Activated naive CD8-positive, alpha-beta T cell treated with anti-CD3 and anti-CD28 coated beads for 36 hours (primary cell): ENCODE data around the gene PBRM1. TPM values are rescaled to one million over a fixed set of nuclear protein-coding genes. Genes with fewer than 3 reads are reported as not detected.

Experiments
- DNase-seq: peaks from one replicate; pipeline ENCODE4 v3.0.0; 2021
- H3K27ac Mint-ChIP-seq: one replicate; pipeline ENCODE4 v1.8.0; 2022; ENCODE audit warnings: mild to moderate bottlenecking, moderate library complexity, mixed read lengths
- H3K27me3 Mint-ChIP-seq: one replicate; pipeline ENCODE4 v1.8.0; 2022; ENCODE audit warnings: mild to moderate bottlenecking, mixed read lengths
- H3K36me3 Mint-ChIP-seq: one replicate; pipeline ENCODE4 v1.8.0; 2021; ENCODE audit warnings: mild to moderate bottlenecking, mixed read lengths
- H3K4me1 Mint-ChIP-seq: one replicate; pipeline ENCODE4 v1.8.0; 2021; ENCODE audit warnings: mixed read lengths
- H3K4me3 Mint-ChIP-seq: one replicate; pipeline ENCODE4 v1.8.0; 2022; ENCODE audit warnings: mild to moderate bottlenecking, moderate library complexity, mixed read lengths
- H3K9me3 Mint-ChIP-seq: one replicate; pipeline ENCODE4 v1.8.0; 2022; ENCODE audit warnings: mixed read lengths
- total RNA-seq, 2 experiments: library from RNA; stranded (reverse); gene quantifications; one replicate each; pipeline ENCODE4 v1.2.3, GENCODE V29; 2021

Gene PBRM1
- total RNA-seq, 2 experiments from 2014 or later = 61.5 to 62.1 TPM

GRCh38 chr3:52712291-52713212, 26.8 kb upstream of the PBRM1 start:
- Mint-ChIP-seq H3K36me3 (peaks cover 16% of the 10 kb centered on the region), H3K9me3 (no peaks in the 10 kb centered on the region), H3K4me3 (no peak overlapping the region), H3K27ac (no peak overlapping the region), H3K4me1 (peaks cover 12% of the 10 kb centered on the region), H3K27me3 (no peaks in the 10 kb centered on the region)
- DNase-seq = no peak

- Mint-ChIP-seq H3K27me3 (no peaks in the 10 kb centered on the region), H3K9me3 (no peaks in the 10 kb centered on the region), H3K27ac (peak overlapping the region; percentile 29), H3K36me3 (peaks cover 23% of the 10 kb centered on the region), H3K4me3 (no peak overlapping the region), H3K4me1 (peaks cover 16% of the 10 kb centered on the region)
- DNase-seq = no peak
Measured at GRCh38 chr3:52710512-52710911, 24.8 kb upstream of the PBRM1 start.

- no peaks in the 10 kb centered on the region for H3K9me3 Mint-ChIP-seq
- H3K36me3 Mint-ChIP-seq = peaks cover 26% of the 10 kb centered on the region
- DNase-seq = no peak
- peaks cover 26% of the 10 kb centered on the region for H3K4me1 Mint-ChIP-seq
- peak overlapping the region; percentile 98 for H3K4me3 Mint-ChIP-seq
- peak overlapping the region; percentile 68 for H3K27ac Mint-ChIP-seq
- no peaks in the 10 kb centered on the region for H3K27me3 Mint-ChIP-seq
Measured at GRCh38 chr3:52707585-52707984, 21.9 kb upstream of the PBRM1 start.

- no peaks in the 10 kb centered on the region for H3K27me3 Mint-ChIP-seq
- H3K36me3 Mint-ChIP-seq = peaks cover 26% of the 10 kb centered on the region
Measured at GRCh38 chr3:52705688-52706686, 20.3 kb upstream of the PBRM1 start, which contains the start of the genes GLT8D1 and SPCS1. GLT8D1 (minus strand) TSS chr3:52705791; CDS start chr3:52700460, 5,331 bp downstream. SPCS1 (plus strand) TSS chr3:52706106; CDS start chr3:52706247, 141 bp downstream.

GRCh38 chr3:52705438-52705687, 19.6 kb upstream of the PBRM1 start:
- Mint-ChIP-seq H3K27me3 (no peaks in the 10 kb centered on the region), H3K36me3 (peaks cover 26% of the 10 kb centered on the region), H3K4me1 (peaks cover 28% of the 10 kb centered on the region), H3K27ac (peak overlapping the region; percentile 91), H3K4me3 (peak overlapping the region; percentile 98), H3K9me3 (no peaks in the 10 kb centered on the region)
- DNase-seq = no peak

More at GRCh38 chr3:52705688-52706686, 20.3 kb upstream of the PBRM1 start, which contains the start of the genes GLT8D1 and SPCS1:
- DNase-seq = peak; percentile 91
- Mint-ChIP-seq H3K9me3 (no peaks in the 10 kb centered on the region), H3K4me1 (peaks cover 27% of the 10 kb centered on the region), H3K4me3 (peak within 1 kb of the TSS; percentile 98), H3K27ac (peak within 1 kb of the TSS; percentile 92)

GRCh38 chr3:52704611-52705437, 19.1 kb upstream of the PBRM1 start:
- Mint-ChIP-seq H3K4me3 (peak overlapping the region; percentile 98), H3K27me3 (no peaks in the 10 kb centered on the region), H3K36me3 (peaks cover 22% of the 10 kb centered on the region), H3K9me3 (no peaks in the 10 kb centered on the region), H3K4me1 (peaks cover 25% of the 10 kb centered on the region), H3K27ac (peak overlapping the region; percentile 91)
- peak; percentile 30 for DNase-seq

GRCh38 chr3:52703341-52703740, 17.6 kb upstream of the PBRM1 start:
- no peak overlapping the region for H3K4me3 Mint-ChIP-seq
- no peaks in the 10 kb centered on the region for H3K27me3 Mint-ChIP-seq
- DNase-seq = no peak
- peaks cover 23% of the 10 kb centered on the region for H3K4me1 Mint-ChIP-seq
- H3K36me3 Mint-ChIP-seq = peaks cover 18% of the 10 kb centered on the region
- no peaks in the 10 kb centered on the region for H3K9me3 Mint-ChIP-seq
- H3K27ac Mint-ChIP-seq = no peak overlapping the region

- DNase-seq = no peak
- Mint-ChIP-seq H3K36me3 (peaks cover 39% of the 10 kb centered on the region), H3K27me3 (no peaks in the 10 kb centered on the region), H3K4me3 (no peak overlapping the region), H3K4me1 (peaks cover 29% of the 10 kb centered on the region), H3K9me3 (no peaks in the 10 kb centered on the region), H3K27ac (peak overlapping the region; percentile 23)
Measured at GRCh38 chr3:52697632-52697965, 11.9 kb upstream of the PBRM1 start.

- H3K27ac Mint-ChIP-seq = no peak overlapping the region
- peaks cover 39% of the 10 kb centered on the region for H3K36me3 Mint-ChIP-seq
- H3K27me3 Mint-ChIP-seq = no peaks in the 10 kb centered on the region
- no peak overlapping the region for H3K4me3 Mint-ChIP-seq
- peaks cover 29% of the 10 kb centered on the region for H3K4me1 Mint-ChIP-seq
- H3K9me3 Mint-ChIP-seq = no peaks in the 10 kb centered on the region
- DNase-seq = no peak
Measured at GRCh38 chr3:52696830-52697631, 11.3 kb upstream of the PBRM1 start.

- Mint-ChIP-seq H3K36me3 (peaks cover 42% of the 10 kb centered on the region), H3K4me1 (peaks cover 33% of the 10 kb centered on the region), H3K9me3 (no peaks in the 10 kb centered on the region), H3K4me3 (no peak overlapping the region), H3K27me3 (no peaks in the 10 kb centered on the region), H3K27ac (no peak overlapping the region)
- DNase-seq = no peak
Measured at GRCh38 chr3:52695798-52696671, 10.3 kb upstream of the PBRM1 start.

- H3K4me1 Mint-ChIP-seq = peaks cover 42% of the 10 kb centered on the region
- H3K27ac Mint-ChIP-seq = peak overlapping the region; percentile 48
- peaks cover 52% of the 10 kb centered on the region for H3K36me3 Mint-ChIP-seq
- no peak overlapping the region for H3K4me3 Mint-ChIP-seq
- H3K27me3 Mint-ChIP-seq = no peaks in the 10 kb centered on the region
- no peak for DNase-seq
- H3K9me3 Mint-ChIP-seq = no peaks in the 10 kb centered on the region
Measured at GRCh38 chr3:52694528-52695189, 8.9 kb upstream of the PBRM1 start.

GRCh38 chr3:52693071-52693470, 7.4 kb upstream of the PBRM1 start:
- Mint-ChIP-seq H3K9me3 (no peaks in the 10 kb centered on the region), H3K27me3 (no peaks in the 10 kb centered on the region), H3K27ac (peak overlapping the region; percentile 65), H3K36me3 (peaks cover 68% of the 10 kb centered on the region), H3K4me3 (no peak overlapping the region), H3K4me1 (peaks cover 56% of the 10 kb centered on the region)
- DNase-seq = no peak

GRCh38 chr3:52690560-52690959, 4.8 kb upstream of the PBRM1 start:
- no peaks in the 10 kb centered on the region for H3K9me3 Mint-ChIP-seq
- H3K27ac Mint-ChIP-seq = peak overlapping the region; percentile 61

More at GRCh38 chr3:52690560-52690959, 4.8 kb upstream of the PBRM1 start:
- H3K36me3 Mint-ChIP-seq = peaks cover 81% of the 10 kb centered on the region
- no peaks in the 10 kb centered on the region for H3K27me3 Mint-ChIP-seq
- peak overlapping the region; percentile 24 for H3K4me3 Mint-ChIP-seq
- H3K4me1 Mint-ChIP-seq = peaks cover 63% of the 10 kb centered on the region
- no peak for DNase-seq
